Measurements from ENCODE around the gene DPYD. TPM values are rescaled to one million over a fixed set of nuclear protein-coding genes. Genes with fewer than 3 reads are reported as not detected.

The DPYD gene
- total RNA-seq, 2 experiments from 2014 or later, result 34.4 to 35.9 TPM

DNA sequence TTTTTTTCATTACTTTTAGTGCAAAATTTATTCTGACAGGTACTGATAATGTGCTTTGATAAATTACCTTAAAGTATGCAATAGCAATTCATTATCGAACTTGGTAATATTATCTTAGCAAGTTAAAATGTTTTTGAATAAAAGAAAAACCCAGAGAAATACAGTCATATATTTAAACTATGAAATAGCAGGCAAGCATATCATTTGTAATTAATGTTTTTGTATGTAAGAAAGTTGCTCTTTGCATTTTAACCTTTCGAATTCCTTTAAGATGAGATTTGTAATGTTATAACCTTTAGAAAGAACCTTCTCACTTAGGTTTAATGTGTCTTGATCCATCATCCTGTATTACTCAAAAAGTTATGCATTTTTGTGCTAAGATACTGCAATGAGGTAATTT lies 613.7 kb downstream of the DPYD start:
- ATAC-seq (ENCODE audit: poor library complexity), result no peak
- Histone ChIP-seq H3K27me3 (ENCODE audit: control insufficient read depth in 1 of 2, insufficient read depth in 2 of 2, low read length in 2 of 2) (no peaks in the 10 kb centered on the region), H3K9me3 (ENCODE audit: control insufficient read depth in 1 of 2, insufficient read depth in 1 of 2, low read length in 2 of 2) (no peaks in the 10 kb centered on the region), H3K36me3 (ENCODE audit: insufficient read depth, low read length) (peaks cover 19% of the 10 kb centered on the region), H3K4me1 (ENCODE audit: insufficient read depth, low read length) (no peaks in the 10 kb centered on the region), H3K4me3 (ENCODE audit: low read length) (no peak overlapping the region), H3K27ac (ENCODE audit: low read depth in 1 of 2, low read length in 2 of 2) (no peak overlapping the region)
- intact Hi-C loops (cut with DNase I, micrococcal nuclease), result no loop called here
- Mint-ChIP-seq H3K4me3 (no peak overlapping the region), H3K4me1 (ENCODE audit: low read depth) (no peaks in the 10 kb centered on the region), H3K27ac (no peak overlapping the region), H3K27me3 (no peaks in the 10 kb centered on the region), H3K36me3 (ENCODE audit: low read depth) (peaks cover 50% of the 10 kb centered on the region), H3K9me3 (no peaks in the 10 kb centered on the region)
- POLR2A ChIA-PET, result no interaction called here
- DNase-seq, result no peak
- CTCF ChIA-PET, result no interaction called here
- TF ChIP-seq, protein P1, sequence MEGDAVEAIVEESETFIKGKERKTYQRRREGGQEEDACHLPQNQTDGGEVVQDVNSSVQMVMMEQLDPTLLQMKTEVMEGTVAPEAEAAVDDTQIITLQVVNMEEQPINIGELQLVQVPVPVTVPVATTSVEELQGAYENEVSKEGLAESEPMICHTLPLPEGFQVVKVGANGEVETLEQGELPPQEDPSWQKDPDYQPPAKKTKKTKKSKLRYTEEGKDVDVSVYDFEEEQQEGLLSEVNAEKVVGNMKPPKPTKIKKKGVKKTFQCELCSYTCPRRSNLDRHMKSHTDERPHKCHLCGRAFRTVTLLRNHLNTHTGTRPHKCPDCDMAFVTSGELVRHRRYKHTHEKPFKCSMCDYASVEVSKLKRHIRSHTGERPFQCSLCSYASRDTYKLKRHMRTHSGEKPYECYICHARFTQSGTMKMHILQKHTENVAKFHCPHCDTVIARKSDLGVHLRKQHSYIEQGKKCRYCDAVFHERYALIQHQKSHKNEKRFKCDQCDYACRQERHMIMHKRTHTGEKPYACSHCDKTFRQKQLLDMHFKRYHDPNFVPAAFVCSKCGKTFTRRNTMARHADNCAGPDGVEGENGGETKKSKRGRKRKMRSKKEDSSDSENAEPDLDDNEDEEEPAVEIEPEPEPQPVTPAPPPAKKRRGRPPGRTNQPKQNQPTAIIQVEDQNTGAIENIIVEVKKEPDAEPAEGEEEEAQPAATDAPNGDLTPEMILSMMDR (IDR thresholded peaks at IDR 0.05), result no peak

DNA sequence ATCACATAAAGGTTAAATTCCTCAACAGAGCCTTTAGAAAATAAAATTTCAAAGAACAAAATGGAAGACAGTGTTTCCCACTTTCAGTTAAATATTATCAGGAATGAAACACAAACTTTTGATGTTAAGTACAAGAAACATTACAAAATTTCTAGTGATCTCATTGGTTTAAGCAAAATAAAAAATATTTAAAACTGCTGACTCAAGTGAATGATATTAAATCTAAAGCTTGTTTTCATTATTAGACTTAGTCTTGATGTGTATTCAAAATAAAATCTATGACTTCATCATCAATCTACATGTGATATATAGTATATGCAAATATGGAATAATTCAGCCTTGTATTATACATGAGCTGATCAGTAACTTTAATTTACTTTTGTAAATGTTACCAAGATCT lies 614.3 kb downstream of the DPYD start:
- no peaks in the 10 kb centered on the region for H3K9me3 Mint-ChIP-seq
- ChIA-PET POLR2A (interaction anchor here (0.6 kb wide), 1 partner anchor 71 kb away, joined by 4 read pairs; no protein-coding TSS in a partner anchor), CTCF (no interaction called here)
- H3K4me1 ChIP-seq (ENCODE audit: insufficient read depth, low read length), result no peaks in the 10 kb centered on the region
- H3K4me3 Mint-ChIP-seq, result no peak overlapping the region
- no peaks in the 10 kb centered on the region for H3K27me3 ChIP-seq (ENCODE audit: control insufficient read depth in 1 of 2, insufficient read depth in 2 of 2, low read length in 2 of 2)
- H3K4me3 ChIP-seq (ENCODE audit: low read length), result no peak overlapping the region
- no peaks in the 10 kb centered on the region for H3K27me3 Mint-ChIP-seq
- no peaks in the 10 kb centered on the region for H3K9me3 ChIP-seq (ENCODE audit: control insufficient read depth in 1 of 2, insufficient read depth in 1 of 2, low read length in 2 of 2)
- H3K27ac Mint-ChIP-seq, result no peak overlapping the region
- TF ChIP-seq, protein P1 (IDR thresholded peaks at IDR 0.05), result no peak
- H3K4me1 Mint-ChIP-seq (ENCODE audit: low read depth), result no peaks in the 10 kb centered on the region
- H3K36me3 Mint-ChIP-seq (ENCODE audit: low read depth), result peaks cover 51% of the 10 kb centered on the region
- no peak for DNase-seq
- no peak overlapping the region for H3K27ac ChIP-seq (ENCODE audit: low read depth in 1 of 2, low read length in 2 of 2)
- intact Hi-C loops (cut with DNase I, micrococcal nuclease), result no loop called here
- H3K36me3 ChIP-seq (ENCODE audit: insufficient read depth, low read length), result peaks cover 19% of the 10 kb centered on the region
- no peak for ATAC-seq (ENCODE audit: poor library complexity)

GRCh38 chr1:97304366-97304765 lies 616.5 kb downstream of the DPYD start:
- no peaks in the 10 kb centered on the region for H3K4me1 Mint-ChIP-seq (ENCODE audit: low read depth)
- no peak for ATAC-seq (ENCODE audit: poor library complexity)
- intact Hi-C loops (cut with DNase I, micrococcal nuclease), result no loop called here
- Histone ChIP-seq H3K9me3 (ENCODE audit: control insufficient read depth in 1 of 2, insufficient read depth in 1 of 2, low read length in 2 of 2) (no peaks in the 10 kb centered on the region), H3K27me3 (ENCODE audit: control insufficient read depth in 1 of 2, insufficient read depth in 2 of 2, low read length in 2 of 2) (no peaks in the 10 kb centered on the region), H3K4me1 (ENCODE audit: insufficient read depth, low read length) (no peaks in the 10 kb centered on the region), H3K27ac (ENCODE audit: low read depth in 1 of 2, low read length in 2 of 2) (no peak overlapping the region), H3K36me3 (ENCODE audit: insufficient read depth, low read length) (peaks cover 19% of the 10 kb centered on the region), H3K4me3 (ENCODE audit: low read length) (no peak overlapping the region)
- TF ChIP-seq, protein P1 (IDR thresholded peaks at IDR 0.05), result no peak
- POLR2A ChIA-PET, result no interaction called here
- H3K27ac Mint-ChIP-seq, result no peak overlapping the region
- no peaks in the 10 kb centered on the region for H3K9me3 Mint-ChIP-seq
- CTCF ChIA-PET, result no interaction called here
- no peak for DNase-seq
- H3K36me3 Mint-ChIP-seq (ENCODE audit: low read depth), result peaks cover 52% of the 10 kb centered on the region
- H3K4me3 Mint-ChIP-seq, result no peak overlapping the region
- H3K27me3 Mint-ChIP-seq, result no peaks in the 10 kb centered on the region

Measured in CD4-positive, alpha-beta T cell (primary cell).